ENCODE data around the gene IL17B.

Gene IL17B

DNA sequence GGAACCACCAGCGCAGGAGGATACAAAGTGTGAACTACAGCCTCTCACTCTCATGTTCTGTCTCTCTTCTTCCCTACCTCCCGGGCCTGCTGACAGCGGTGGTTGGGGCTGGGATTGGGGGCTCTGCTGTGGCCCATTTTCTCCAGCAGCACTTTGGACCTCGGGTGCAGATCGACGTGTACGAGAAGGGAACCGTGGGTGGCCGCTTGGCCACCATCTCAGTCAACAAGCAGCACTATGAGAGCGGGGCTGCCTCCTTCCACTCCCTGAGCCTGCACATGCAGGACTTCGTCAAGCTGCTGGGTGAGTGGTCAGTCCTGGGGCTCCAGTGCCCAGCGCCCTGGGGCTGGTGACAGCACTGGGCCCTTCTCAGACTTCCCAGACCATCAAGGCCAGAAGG, 16.6 kb downstream of the IL17B start:
- no peak for DNase-seq (ENCODE audit: extremely low read depth in 1 of 2, low read depth in 1 of 2)

DNA sequence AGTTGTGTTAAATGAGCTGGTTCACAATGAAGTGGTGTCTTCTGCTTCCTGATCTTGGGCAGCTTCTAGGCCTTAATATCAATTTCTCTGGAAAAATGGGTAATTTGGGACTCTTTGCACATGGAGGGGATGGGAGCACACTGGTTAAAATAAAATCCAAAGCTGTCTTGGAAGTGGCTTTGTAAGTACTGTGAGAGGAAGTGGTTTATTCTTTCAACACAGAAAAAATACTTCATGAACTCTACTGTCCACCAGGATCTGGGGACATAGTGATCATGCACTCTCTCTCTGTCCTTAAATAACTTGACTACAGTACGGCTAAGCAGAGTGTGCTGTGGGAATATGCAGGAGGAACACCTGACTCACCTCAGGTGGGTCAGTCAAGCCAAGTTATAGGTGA, 18.8 kb downstream of the IL17B start:
- no peak for DNase-seq (ENCODE audit: extremely low read depth in 1 of 2, low read depth in 1 of 2)

DNA sequence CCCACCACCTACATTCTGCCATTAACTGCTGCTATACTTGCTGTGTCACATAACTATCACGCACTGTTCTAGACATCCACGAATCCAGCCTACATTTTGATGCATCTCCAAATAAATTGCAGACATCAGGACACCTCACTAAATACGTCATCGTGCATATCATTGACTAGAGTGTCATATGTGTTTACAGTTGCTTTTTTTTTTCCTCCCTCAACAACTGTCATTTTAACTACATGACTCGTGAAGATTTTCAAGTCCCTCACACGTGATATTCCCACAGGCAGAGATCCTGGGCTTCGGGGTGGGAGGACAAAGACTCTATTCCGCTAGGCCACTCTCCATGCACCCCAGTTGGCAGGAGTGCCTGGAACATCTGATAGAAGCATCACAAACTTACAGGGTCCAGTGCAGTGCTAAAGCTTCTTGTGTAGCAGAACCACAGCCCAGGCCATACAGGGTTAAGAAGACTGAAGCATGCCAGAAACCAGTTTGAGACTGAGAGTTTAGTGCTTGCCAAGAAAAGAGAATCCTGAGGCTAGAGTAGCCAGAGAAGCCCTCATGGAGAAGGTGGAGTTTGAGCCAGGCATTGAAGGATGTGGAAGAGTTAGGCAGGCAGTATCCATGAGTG, 20.1 kb downstream of the IL17B start:
- no peak for DNase-seq (ENCODE audit: extremely low read depth in 1 of 2, low read depth in 1 of 2)

DNA sequence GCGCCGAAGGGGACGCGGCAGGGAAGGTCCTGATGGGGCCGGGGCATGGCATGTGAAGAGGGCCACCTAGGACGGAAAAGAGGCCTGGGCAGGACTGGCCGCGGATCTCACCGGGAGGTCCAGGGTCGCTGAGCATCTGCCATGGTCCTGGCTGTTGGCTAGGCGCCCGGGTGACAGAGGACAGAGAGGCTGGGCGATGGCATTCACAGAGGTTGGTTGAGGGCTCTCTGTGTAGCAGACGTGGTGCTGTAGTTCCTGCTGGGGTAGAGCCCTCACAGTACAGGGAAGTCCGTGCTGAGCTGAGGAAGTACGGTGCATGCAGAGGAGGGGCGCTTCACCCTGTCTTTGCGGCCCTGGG, 20.8 kb downstream of the IL17B start:
- DNase-seq (ENCODE audit: extremely low read depth in 1 of 2, low read depth in 1 of 2), result no peak

DNA sequence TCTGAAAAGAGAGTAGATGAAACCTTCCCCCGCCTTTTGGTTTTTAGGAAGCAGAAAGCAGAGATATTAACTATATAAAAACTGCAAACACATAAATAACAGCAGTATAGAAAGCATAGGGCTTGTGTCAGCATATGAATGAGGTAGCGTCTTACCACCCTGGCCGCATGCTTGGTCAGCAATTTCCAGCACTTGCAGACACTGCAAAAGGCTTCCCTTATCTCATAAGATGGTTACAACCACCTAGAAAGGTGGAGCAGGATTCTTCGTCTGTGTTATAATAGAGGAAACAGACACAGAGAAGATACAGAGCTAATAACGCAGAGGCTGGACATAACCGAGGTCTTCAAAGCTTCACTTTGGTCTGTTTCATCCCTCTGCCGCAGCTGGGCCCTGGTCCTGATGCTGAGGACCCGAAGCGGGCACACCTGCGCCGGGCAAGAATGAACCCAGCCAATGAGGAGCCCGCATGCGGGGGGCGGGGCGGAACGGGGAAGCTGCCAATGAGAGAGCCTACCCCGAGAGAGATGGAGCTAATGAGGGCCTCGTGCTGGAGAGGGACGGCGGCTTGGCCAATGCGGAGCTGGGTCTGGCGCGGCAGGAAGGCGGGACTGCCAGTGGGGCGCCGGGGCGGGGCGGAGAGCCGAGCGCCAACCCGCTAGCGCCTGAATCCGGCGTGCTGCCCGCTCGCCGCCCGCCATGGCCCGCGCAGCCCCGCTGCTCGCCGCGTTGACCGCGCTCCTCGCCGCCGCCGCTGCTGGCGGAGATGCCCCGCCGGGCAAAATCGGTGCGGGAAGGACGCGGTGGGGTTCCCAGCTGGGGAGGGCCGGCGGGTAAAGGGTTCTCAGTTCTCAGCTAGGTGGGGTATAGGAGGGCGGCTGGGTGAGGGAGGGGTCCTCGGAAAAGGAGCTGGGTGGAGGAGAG, 21.5 kb downstream of the IL17B start, which contains the start of gene PCYOX1L:
Gene PCYOX1L (plus strand): TSS at position 677 of the 924 bp plus-strand sequence. CDS start 23 bp downstream, at position 700.
- peak; percentile 83 to 97 for DNase-seq (ENCODE audit: extremely low read depth in 1 of 2, low read depth in 1 of 2)

DNA sequence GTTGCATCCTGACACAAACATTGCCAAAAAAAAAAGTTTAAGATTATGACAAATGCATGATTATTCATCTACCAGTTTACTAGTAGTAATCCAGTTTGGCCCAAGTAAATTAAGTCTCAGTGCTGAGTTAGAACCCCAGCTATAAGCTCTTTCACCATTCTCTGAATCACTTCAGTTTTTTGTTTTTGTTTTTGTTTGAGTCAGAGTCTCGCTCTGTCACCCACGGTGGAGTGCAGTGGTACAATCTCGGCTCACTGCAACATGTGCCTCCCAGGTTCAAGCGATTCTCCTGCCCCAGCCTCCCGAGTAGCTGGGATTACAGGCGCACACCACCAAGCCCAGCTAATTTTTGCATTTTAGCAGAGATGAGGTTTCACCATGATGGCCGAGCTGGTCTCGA, 22.7 kb downstream of the IL17B start:
- no peak for DNase-seq (ENCODE audit: extremely low read depth in 1 of 2, low read depth in 1 of 2)

DNA sequence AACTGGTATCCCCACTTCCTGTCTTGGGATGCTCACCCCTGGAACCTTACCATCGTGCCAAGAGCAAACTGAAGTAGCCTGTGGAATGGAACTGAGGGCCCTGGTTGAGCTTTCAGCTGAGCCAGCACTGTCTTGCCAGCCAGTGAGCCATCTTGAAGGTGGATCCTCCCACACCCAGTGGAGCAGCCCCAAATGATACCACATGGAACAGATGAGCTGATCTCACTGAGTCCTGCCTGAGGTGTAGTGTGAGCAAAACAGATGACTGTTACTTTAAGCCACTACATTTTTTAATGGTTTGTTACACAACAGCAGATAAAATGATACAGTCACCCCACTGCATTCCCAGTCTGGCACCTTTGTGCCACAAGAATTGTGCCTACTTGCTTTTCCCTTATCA, 23.4 kb downstream of the IL17B start:
- peak in 1 of 2 donors; percentile 40 for DNase-seq (ENCODE audit: extremely low read depth in 1 of 2, low read depth in 1 of 2)

DNA sequence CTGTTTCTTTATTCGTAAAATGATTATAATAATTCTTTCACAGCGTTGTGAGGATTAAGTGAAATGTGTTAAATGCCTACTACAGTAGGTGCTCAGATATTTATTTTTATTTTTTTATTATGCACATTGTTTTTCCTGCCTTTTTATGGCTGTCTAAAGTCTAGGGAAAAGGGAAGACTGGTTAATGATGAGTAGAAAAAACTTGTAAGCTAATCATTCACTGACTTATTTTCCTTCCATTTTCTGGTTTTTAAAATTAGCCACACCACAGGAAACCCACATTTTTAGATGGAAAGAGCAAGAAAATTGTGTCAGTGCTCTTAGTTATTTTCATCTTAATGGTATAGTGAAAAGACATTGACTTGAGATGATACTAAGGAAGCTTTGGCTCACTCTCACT, 25.2 kb downstream of the IL17B start:
- no peak for DNase-seq (ENCODE audit: extremely low read depth in 1 of 2, low read depth in 1 of 2)

DNA sequence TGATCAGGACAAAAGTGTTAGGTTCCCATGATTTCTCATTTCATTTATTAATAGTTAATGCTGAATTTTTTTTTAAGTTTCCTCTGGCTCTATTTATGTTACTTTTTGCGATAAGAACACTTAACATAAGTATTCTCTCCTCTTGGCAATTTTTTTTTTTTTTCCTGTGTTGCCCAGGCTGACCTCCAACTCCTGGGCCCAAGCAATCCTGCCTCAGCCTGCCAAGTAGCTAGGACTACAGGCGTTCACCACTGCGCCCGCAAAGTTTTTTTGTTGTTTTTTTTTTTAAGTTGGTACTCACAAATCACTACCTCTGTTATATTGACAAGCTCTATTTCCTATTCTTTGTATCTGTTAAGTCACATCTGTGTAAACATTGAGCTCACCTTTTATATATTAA, 26.9 kb downstream of the IL17B start:
- no peak for DNase-seq (ENCODE audit: extremely low read depth in 1 of 2, low read depth in 1 of 2)

DNA sequence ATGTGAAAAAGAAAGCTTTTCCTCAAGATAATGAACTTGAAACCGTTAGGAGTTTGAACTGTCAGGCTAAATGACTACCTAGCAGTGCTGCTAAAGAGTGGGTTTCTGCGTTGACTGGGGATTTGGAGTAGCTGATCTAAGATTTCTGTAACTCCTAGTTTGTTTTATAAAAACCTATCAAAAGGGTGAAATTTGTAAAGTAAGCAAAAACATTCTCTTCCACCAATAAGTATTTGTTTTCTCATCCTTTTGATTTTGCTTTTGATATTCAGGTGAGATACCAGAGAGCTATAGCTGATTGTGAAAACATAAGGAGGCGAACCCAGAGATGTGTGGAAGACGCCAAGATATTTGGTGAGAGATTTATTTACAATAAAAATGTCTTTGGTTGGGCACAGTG, 29.7 kb downstream of the IL17B start:
- DNase-seq (ENCODE audit: extremely low read depth in 1 of 2, low read depth in 1 of 2), result no peak

DNA sequence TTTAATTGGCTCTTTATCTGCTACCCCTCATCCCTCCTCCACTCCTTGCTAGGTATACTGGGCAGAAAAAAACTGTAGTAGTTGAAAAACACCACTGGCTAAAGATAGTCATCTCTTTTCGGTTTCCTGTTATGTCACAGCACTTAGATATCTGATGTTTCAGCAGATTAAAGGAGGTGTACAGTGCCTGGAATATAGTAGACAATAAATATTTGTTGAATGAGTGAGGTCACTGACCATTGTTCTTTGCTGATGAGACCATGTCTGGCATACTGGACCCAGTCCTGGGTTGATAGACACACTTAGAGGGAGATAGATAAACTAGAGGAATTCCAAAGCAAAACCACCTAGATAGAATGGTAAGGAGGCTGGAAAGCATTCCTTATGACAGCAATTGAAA, 30.6 kb downstream of the IL17B start:
- no peak for DNase-seq (ENCODE audit: extremely low read depth in 1 of 2, low read depth in 1 of 2)

DNA sequence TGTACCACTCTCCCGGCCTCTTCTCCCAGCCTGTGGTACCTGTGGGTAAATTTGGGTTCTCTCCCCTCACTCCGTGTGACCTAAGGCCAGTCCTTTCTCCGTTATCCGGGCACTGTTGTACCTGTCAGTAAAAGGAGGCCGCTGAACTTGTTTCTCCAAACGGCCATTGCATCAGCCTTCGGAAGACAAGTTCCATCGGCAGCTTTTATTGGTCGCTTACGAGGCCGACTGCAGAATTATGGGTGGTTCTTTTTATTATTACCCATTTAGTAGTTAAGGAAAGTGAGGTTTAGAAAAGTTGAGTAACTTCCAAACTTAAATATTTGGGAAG, 33.2 kb downstream of the IL17B start:
- DNase-seq (ENCODE audit: extremely low read depth in 1 of 2, low read depth in 1 of 2), result no peak

DNA sequence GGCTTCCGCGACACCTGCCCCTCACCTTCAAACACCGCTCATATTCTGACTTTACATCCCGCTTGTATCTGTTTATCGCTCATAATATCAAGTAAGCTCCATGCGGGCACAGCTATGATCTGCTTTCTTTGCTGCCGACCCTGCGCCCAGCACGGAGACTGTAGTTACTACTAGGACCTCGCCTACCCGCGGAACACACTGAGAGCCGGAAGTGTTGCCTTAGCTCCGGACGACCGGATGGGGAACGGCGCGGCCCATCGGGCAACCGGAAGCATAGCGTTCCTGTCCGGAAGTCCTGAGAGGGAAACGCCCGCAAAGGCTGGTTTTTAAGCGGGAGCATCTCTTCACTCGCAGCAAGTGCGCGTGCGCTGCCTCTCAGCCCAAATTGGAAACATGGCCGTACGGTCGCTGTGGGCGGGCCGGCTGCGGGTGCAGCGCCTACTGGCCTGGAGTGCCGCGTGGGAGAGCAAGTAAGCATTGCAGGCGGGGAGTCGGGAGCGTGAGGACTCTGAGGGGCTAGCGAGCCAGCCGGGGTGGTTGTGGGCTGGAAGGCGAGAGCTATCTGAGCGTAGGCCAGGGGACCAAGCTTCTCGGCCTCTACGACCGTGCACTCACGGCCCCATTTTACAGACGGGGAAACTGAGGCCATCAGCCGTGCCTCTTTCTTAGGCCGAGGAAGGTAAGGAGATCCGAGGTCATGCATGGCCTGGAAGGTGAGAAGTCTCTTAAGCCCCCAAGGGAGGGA, 33.8 kb downstream of the IL17B start, which contains the start of gene GRPEL2:
Gene GRPEL2 (plus strand): TSS at position 353 of the 745 bp plus-strand sequence. CDS start 41 bp downstream, at position 394.
- peak; percentile 88 to 94 for DNase-seq (ENCODE audit: extremely low read depth in 1 of 2, low read depth in 1 of 2)

DNA sequence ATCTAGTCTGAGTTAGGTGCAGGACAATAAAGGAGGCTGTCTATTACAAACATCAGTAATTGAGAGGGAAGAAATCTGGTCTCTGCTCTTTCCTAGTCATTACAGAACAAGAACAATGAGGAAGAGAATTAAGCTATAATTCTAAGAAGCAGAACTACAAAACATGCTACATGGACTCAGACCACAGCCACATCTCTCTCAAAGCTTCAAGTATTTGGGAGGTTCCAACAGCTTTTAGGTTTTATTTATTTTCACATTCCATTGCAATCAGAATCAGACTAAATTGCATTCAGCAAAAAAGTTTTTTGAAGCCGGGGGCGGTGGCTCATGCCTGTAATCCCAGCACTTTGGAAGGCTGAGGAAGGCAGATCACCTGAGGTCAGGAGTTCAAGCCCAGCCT, 34.9 kb downstream of the IL17B start:
- no peak for DNase-seq (ENCODE audit: extremely low read depth in 1 of 2, low read depth in 1 of 2)

DNA sequence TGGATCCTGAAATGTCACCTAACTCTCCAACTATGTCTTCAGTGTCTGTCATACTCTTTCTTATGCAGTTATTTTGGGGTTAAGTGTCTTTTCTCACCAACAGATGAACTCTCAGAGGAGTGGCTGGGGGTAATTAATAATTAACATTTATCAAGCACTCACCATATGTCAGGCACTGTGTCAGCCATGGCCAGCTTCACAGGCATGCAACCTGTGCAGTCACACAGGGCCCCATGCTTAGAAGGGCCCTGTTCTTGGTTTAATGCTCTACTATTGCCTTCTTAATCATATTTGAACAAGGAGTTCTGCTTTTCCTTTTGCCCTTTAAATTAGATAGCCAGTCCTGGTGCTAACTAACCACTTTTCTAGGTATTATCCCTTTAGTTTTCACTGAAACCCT, 37.2 kb downstream of the IL17B start:
- no peak for DNase-seq (ENCODE audit: extremely low read depth in 1 of 2, low read depth in 1 of 2)

DNA sequence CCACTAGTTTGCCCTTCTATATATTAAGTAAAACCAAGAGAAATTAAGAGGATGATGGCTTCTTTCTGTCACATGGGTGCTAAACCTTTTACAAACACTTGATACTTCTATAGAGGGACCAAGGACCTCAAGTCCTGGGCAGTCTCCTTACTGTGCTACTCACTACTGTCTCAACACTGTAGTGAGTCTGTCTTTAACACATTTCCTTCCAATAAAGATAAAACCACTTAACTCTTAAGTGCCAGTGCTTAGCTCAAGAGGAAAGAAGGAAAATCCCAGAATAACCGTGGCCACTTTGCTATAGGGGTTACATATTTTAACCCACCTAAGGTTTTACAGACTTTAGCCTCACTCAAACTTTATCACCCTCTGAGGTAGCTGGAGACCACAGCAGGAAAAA, 38.2 kb downstream of the IL17B start:
- no peak for DNase-seq (ENCODE audit: extremely low read depth in 1 of 2, low read depth in 1 of 2)

DNA sequence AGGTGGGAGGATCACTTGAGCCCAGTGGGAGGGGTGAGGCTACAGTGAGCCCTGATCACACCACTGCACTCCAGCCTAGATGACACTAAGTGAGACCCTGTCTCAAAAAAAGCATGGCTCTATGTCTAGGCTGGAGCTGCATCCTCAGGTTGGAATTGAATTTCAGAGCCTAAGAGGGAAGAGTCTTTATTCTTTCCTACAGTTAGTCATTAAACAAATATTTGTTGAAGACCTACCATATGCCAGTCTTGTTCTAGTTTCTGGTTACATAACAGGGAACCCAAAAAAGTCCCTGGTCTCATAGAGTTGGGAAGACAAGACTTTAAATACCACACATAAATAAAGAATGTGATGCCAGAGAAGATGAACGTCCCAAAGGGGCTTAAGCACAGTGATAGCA, 40.7 kb downstream of the IL17B start:
- no peak for DNase-seq (ENCODE audit: extremely low read depth in 1 of 2, low read depth in 1 of 2)

DNA sequence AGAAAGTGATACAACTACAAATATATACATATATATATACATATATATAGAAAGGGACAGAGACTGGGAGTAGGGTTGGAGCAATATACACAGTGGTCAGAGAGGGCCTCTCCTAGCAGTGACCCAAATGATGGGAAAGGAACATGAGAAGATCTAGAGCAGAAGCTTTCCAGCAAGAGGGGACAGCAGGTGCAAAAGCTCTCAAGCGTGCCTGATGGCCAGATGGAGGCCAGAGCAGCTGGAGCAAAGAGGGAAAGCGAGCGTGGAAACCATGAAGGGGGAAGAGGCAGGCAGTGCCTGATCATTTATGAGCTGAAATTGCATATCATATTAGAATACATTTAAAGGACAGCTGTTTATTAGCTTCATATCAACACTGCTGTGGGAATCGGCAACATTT, 41.4 kb downstream of the IL17B start:
- DNase-seq (ENCODE audit: extremely low read depth in 1 of 2, low read depth in 1 of 2), result no peak

DNA sequence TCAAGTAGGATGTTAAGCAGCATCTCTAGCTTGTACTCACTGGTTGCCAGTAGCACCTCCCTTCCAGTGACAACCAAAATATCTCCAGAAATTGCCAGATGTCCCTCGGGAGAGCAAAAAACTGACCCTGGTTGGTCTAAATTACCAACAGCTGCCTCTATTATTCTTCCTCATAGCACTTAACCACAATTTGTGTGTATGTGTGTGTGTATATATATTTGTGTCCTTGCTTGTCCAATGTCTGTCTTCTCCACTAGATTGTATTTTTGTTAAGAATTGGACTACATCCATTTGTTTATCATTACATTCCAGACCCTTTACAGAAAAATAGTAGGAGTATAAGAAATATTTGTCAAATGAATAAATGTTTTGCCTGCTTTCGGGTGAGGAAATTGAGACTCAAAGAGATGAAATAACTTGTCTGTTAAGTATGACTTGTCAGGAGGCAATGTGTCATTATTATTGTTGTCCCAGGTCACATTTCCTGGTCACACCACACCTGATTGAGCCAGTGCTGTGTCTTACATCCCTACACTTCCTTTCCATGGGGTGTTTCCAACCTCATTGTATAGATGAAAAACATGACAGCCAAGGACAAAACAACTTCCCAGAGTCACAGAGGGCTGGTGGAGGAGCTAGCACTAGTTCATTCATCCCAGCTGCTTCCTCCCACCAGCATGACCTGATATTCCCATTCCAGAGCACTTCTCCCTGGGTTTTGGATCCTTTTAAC, 45.2 kb downstream of the IL17B start:
- DNase-seq (ENCODE audit: extremely low read depth in 1 of 2, low read depth in 1 of 2), result no peak

DNA sequence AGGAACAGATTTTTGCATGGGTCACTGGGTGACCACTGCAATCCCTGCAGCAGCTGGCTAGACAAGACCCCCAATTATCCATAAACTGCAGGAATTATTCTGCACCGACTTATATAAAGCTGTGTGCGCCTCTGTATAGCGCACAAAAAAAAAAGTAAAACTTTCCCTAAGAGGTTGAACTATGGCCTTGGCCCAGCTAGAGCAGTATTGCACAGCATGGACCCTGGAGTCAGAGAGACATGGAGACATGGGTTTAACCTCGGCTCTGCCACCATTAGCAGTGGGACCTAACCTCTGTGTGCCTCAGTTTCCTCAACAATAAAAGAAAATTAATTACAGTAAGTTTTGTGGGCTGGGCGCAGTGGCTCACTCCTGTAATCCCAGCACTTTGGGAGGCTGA, 50.9 kb downstream of the IL17B start:
- no peak for DNase-seq (ENCODE audit: extremely low read depth in 1 of 2, low read depth in 1 of 2)

DNA sequence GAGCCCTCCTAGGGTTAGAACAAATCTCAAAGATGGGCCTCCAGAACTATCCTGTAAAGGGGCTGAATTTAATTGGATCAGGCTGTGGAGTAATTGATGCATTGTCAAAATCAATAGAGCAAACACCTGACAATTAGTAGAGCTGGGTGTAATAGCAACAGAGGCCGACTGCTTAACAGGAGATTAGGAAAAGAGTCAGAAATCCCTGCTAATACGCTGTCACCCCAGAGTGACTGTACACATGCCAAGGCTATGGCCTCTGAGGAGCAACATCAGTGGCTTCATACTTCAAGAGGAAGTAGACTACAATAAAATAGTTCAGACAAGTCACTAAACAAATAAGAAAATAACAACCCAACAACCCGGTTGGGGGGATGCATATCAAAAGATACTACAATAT, 52.5 kb downstream of the IL17B start:
- no peak for DNase-seq (ENCODE audit: extremely low read depth in 1 of 2, low read depth in 1 of 2)
